ENCODE data around the gene BLOC1S1. TPM values are rescaled to one million over a fixed set of nuclear protein-coding genes. Genes with fewer than 3 reads are reported as not detected.

BLOC1S1 gene
- total RNA-seq, 1 experiment from 2014 or later = 184 TPM

DNA sequence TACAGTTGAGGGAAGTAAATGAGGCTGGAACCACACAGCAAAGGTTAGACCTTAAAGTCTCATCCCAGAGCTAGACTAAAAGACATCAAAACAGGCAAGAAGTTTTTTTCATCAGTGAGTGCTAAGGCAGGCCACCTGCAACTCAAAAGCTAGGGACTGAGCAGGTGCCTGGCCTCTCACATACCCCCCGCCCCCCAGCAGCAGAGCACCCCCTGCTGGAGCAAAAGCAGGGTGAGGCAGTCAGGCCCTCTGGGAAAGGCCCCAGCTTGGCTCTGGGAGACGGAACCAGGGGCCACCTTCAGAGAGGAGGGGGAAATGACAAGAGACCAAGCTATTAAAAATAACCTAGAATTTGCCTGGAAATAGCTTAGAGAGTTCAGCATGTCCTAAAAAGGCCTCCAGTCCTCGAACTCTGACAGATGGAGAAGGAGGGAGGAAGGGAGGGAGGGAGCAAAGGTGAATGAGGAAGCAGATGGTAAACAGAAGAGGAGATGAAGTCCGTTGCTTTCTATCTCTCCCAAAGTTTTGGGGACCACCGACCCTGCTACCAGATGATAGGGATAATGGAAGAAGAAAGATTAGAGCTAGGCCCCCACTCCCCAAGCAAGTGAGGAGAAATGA, 10.0 kb upstream of the BLOC1S1 start:
- DNase-seq (ENCODE audit: low read depth) = no peak
- in situ Hi-C loops (cut with HindIII; ENCODE audit: low pct_unique_long_range_greater_than_20kb, low sequenced_read_pairs) = no loop called here

DNA sequence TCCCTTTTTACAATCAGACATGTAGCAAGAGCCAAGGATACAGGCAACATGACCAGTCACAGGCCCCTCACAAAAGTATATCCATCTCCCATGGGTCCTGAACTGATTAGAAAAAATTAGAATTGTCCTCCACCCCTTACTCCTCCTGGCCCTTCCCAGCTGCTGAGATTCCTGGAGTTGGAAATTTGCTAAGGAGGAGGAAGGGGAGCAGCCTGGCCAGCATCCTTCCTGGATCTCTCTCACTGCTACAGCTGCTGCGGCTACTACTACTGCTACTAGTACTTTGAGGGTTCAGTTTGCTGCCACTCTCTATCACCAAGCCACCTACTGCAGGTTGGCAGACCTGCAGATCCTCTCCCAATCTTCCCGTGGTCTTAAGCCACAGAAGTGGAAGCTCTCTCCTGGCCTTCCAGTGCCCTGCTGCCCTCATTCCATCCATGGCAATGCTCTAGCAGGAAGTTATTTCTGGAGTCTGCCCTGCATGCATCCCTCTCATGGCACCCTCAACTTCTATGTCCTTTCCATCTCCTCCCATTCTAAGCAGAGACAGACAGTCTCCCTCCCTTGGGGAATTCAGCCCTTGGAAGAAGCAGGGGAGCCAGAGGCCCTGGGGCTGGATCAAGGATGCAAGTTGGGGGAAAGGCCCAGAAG, 9.2 kb upstream of the BLOC1S1 start:
- DNase-seq (ENCODE audit: low read depth) = no peak
- in situ Hi-C loops (cut with HindIII; ENCODE audit: low pct_unique_long_range_greater_than_20kb, low sequenced_read_pairs) = no loop called here

DNA sequence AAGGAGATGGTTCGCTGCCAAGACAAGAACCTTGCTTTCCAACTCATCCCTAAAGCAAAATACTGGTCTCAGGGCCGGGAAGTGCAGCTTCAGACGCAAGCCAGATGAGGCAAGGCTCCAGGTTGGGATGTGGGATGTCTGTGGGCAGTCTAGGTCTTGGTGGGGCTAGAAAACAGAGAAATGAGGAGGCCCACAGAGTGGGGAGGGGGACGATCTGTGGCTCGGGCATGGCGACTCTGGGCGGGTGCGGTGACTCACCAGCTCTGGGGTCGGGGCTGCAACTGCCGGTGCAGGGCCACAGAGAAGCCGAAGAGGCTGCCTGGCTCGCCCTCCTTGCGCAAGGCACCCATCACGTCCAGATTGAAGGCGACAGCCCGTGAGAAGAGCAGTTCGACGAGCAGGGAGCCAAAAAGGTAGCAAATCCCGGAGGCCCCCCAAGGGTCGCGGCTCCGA, 8.6 kb upstream of the BLOC1S1 start:
- no peak for DNase-seq (ENCODE audit: low read depth)
- in situ Hi-C loops (cut with HindIII; ENCODE audit: low pct_unique_long_range_greater_than_20kb, low sequenced_read_pairs) = no loop called here

- in situ Hi-C loops (cut with HindIII; ENCODE audit: low pct_unique_long_range_greater_than_20kb, low sequenced_read_pairs) = no loop called here
- peak; percentile 37 for DNase-seq (ENCODE audit: low read depth)
Observed at GRCh38 chr12:55707841-55708694, 7.8 kb upstream of the BLOC1S1 start, which contains the start of gene ITGA7. Gene ITGA7, minus strand, starts transcription at chr12:55707904. Its CDS starts 222 bp downstream, at chr12:55707682.

DNA sequence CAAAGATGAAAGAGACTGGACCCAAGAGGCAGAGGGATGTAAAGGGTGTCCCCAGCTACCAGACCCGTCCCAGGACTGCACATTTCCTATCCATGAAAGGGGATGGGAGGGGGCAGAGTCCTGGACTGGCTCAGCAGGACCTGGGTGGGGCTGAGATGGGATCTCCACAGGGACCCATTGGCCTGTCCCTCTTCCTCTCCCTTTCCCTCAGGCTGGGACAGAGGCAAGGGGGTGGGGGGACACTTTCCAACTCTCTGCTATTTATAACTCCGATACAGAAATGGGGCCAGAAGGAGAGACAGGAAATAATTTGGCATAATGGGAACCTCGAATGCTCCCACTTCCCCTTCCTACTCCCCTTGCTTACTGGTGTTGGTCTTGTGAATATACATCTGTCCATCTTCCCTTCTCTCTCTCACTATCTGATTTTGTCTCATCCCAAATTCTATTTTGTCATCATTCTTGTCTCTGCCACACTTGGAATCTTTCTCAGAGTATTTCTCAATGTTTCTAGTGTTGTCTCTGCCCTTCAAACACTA, 7.1 kb upstream of the BLOC1S1 start:
- in situ Hi-C loops (cut with HindIII; ENCODE audit: low pct_unique_long_range_greater_than_20kb, low sequenced_read_pairs) = no loop called here
- no peak for DNase-seq (ENCODE audit: low read depth)

GRCh38 chr12:55711786-55712553, 3.9 kb upstream of the BLOC1S1 start:
- no peak for DNase-seq (ENCODE audit: low read depth)
- in situ Hi-C loops (cut with HindIII; ENCODE audit: low pct_unique_long_range_greater_than_20kb, low sequenced_read_pairs) = no loop called here

- in situ Hi-C loops (cut with HindIII; ENCODE audit: low pct_unique_long_range_greater_than_20kb, low sequenced_read_pairs) = no loop called here
- DNase-seq (ENCODE audit: low read depth) = no peak
Observed at GRCh38 chr12:55712700-55713415, 3.0 kb upstream of the BLOC1S1 start.

DNA sequence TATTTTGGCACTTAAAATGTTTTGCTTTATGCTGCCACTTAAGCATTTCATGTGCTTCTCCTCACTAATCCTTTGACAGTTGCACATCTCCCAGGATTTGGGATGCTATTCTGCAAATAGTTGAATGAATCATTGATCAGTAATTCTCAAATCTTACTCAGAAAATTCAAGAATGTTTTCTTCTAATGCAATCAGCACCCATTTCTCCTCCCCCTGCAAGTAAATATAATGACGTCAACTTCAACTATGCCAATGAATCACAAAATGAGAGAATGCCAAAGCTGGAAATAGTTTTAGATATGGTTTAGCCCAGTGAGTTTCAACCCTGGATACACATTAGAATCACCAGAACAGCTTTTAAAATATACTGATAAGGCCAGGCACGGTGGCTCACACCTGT, 2.1 kb upstream of the BLOC1S1 start:
- DNase-seq (ENCODE audit: low read depth) = no peak
- in situ Hi-C loops (cut with HindIII; ENCODE audit: low pct_unique_long_range_greater_than_20kb, low sequenced_read_pairs) = no loop called here

- no peak for DNase-seq (ENCODE audit: low read depth)
- in situ Hi-C loops (cut with HindIII; ENCODE audit: low pct_unique_long_range_greater_than_20kb, low sequenced_read_pairs) = no loop called here
Observed at GRCh38 chr12:55715169-55715764, 579 bp upstream of the BLOC1S1 start.

DNA sequence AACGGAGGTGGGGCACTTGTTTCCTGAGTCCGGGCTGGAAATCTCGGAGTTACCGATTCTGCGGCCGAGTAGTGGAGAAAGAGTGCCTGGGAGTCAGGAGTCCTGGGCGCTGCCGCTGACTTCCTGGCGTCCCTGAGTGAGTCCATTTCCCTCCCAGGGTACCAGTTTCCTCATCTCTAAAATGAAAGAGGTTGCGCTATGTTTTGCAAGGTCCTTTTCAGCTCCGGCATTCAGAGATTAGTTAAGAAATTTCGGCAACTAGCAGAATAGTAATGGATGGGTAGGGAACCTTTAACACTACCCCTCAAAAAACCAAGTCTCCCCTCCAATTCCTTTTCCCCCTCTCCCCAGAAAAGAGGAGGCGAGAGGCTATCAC, 724 bp downstream of the BLOC1S1 start:
- in situ Hi-C loops (cut with HindIII; ENCODE audit: low pct_unique_long_range_greater_than_20kb, low sequenced_read_pairs) = no loop called here
- DNase-seq (ENCODE audit: low read depth) = no peak

GRCh38 chr12:55717011-55718007, 1.5 kb downstream of the BLOC1S1 start:
- peak; percentile 39 for DNase-seq (ENCODE audit: low read depth)

DNA sequence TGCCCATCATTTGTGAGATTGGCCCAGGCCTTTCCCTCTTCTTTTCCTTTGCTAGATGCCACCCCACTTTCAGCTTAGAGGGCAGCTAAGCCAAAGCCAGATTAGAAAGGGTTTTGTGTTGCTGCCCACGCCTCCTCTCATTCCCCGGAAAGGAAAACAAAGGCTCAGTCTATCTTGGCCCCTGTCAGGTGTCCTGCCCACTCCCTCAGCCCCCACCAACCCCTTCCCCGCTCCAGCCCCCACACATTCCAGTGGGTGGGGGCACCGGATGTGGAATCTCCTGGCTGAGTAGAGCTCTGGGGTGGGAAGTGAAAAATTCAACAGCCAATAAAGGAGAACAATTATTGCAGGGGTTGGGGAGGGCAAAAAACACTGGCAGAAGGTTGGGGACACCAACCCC, 2.2 kb downstream of the BLOC1S1 start:
- in situ Hi-C loops (cut with HindIII; ENCODE audit: low pct_unique_long_range_greater_than_20kb, low sequenced_read_pairs) = no loop called here
- DNase-seq (ENCODE audit: low read depth) = no peak

More at GRCh38 chr12:55717011-55718007, 1.5 kb downstream of the BLOC1S1 start:
- in situ Hi-C loops (cut with HindIII; ENCODE audit: low pct_unique_long_range_greater_than_20kb, low sequenced_read_pairs) = no loop called here

GRCh38 chr12:55718624-55719275, 2.9 kb downstream of the BLOC1S1 start:
- in situ Hi-C loops (cut with HindIII; ENCODE audit: low pct_unique_long_range_greater_than_20kb, low sequenced_read_pairs) = no loop called here
- DNase-seq (ENCODE audit: low read depth) = no peak

GRCh38 chr12:55719371-55719770, 3.5 kb downstream of the BLOC1S1 start:
- DNase-seq (ENCODE audit: low read depth) = no peak
- in situ Hi-C loops (cut with HindIII; ENCODE audit: low pct_unique_long_range_greater_than_20kb, low sequenced_read_pairs) = no loop called here

- DNase-seq (ENCODE audit: low read depth) = peak; percentile 95
- in situ Hi-C loops (cut with HindIII; ENCODE audit: low pct_unique_long_range_greater_than_20kb, low sequenced_read_pairs) = no loop called here
Observed at GRCh38 chr12:55720071-55720564, 4.3 kb downstream of the BLOC1S1 start, which contains the start of gene RDH5. Gene RDH5, plus strand, starts transcription at chr12:55720393. Its CDS starts 792 bp downstream, at chr12:55721185.
